ENCODE data around the gene MCF2L. TPM values are rescaled to one million over a fixed set of nuclear protein-coding genes. Genes with fewer than 3 reads are reported as not detected.

MCF2L gene
- polyA plus RNA-seq, 2 of the 4 experiments (the other 2 are of a cell fraction) = 0.36 to 0.92 TPM

- Histone ChIP-seq H3K4me1 (no peaks in the 10 kb centered on the region), H3K9me3 (no peaks in the 10 kb centered on the region; the same call in 2 of the 3 replicates), H3K4me2 (no peak overlapping the region), H3K4me3 (no peak overlapping the region), H3K27ac (no peak overlapping the region)
- POLR2A ChIA-PET = no interaction called here
- CTCF ChIA-PET = interaction anchor here (1.3 kb wide), 1 partner anchor 12 kb away, joined by 3 read pairs; no protein-coding TSS in a partner anchor
- ATAC-seq (no peak), FAIRE-seq (no peak), DNase-seq (ENCODE audit: low read depth in 1 of 2, low spot score in 1 of 2) (no peak)
- 78% methylated on average over 12 of the region's 22 CpGs for WGBS (ENCODE audit: missing lambda C conversion rate)
- TF ChIP-seq TFCP2L1 (CRISPR knock-in tag; IDR thresholded peaks at IDR 0.05) (no peak), EHMT2 (IDR thresholded peaks at IDR 0.05; ENCODE audit: low read depth) (no peak), TP53 (CRISPR knock-in tag; IDR thresholded peaks at IDR 0.05) (no peak), EHF (CRISPR knock-in tag; IDR thresholded peaks at IDR 0.05) (no peak), ELK1 (IDR thresholded peaks at IDR 0.05; ENCODE audit: low read depth, low read length) (no peak), PBX3 (IDR thresholded peaks at IDR 0.05) (no peak), PHF8 (IDR thresholded peaks at IDR 0.05; ENCODE audit: borderline replicate concordance, low read depth) (no peak)
These were observed 94.1 kb downstream of the MCF2L start for GRCh38 chr13:113063091-113063491.

GRCh38 chr13:113064000-113064533 lies 95.1 kb downstream of the MCF2L start:
- DNase-seq (ENCODE audit: low read depth in 1 of 2, low spot score in 1 of 2) (no peak), ATAC-seq (no peak; a peak in 1 of 6 replicates), FAIRE-seq (no peak)
- H3K4me2 ChIP-seq = no peak overlapping the region
- ChIA-PET POLR2A (no interaction called here), CTCF (interaction anchor here (1.3 kb wide), 1 partner anchor 13 kb away, joined by 3 read pairs; no protein-coding TSS in a partner anchor)
- no peaks in the 10 kb centered on the region for H3K4me1 ChIP-seq
- H3K9me3 ChIP-seq = no peaks in the 10 kb centered on the region
- H3K4me3 ChIP-seq = no peak overlapping the region
- WGBS (ENCODE audit: missing lambda C conversion rate) = 68% methylated on average over 21 of the region's 29 CpGs
- no peak overlapping the region for H3K27ac ChIP-seq
- TF ChIP-seq ZFP36 (IDR thresholded peaks at IDR 0.05; ENCODE audit: borderline replicate concordance, partially characterized antibody) = no peak
- TF ChIP-seq SMC3 (IDR thresholded peaks at IDR 0.05) = no peak
- no peak for TF ChIP-seq BHLHE40 (IDR thresholded peaks at IDR 0.05; ENCODE audit: low read depth, low read length)
- TF ChIP-seq JUNB (IDR thresholded peaks at IDR 0.05) = no peak
- TF ChIP-seq PHF8 (IDR thresholded peaks at IDR 0.05; ENCODE audit: borderline replicate concordance, low read depth) = no peak
- no peak for TF ChIP-seq ELK1 (IDR thresholded peaks at IDR 0.05; ENCODE audit: low read depth, low read length)
- TF ChIP-seq HDAC2 (IDR thresholded peaks at IDR 0.05) = no peak
- TF ChIP-seq RCOR1 (IDR thresholded peaks at IDR 0.05; ENCODE audit: low read depth, low read length) = no peak
- TF ChIP-seq CEBPB (IDR thresholded peaks at IDR 0.05) = no peak
- TF ChIP-seq FOSB (CRISPR knock-in tag; IDR thresholded peaks at IDR 0.05) = no peak
- no peak for TF ChIP-seq CBX8 (IDR thresholded peaks at IDR 0.05)
- no peak for TF ChIP-seq NFE2L2 (conservative IDR thresholded peaks at IDR 0.05; ENCODE audit: low read length)

GRCh38 chr13:113064534-113065405 lies 95.8 kb downstream of the MCF2L start:
- peak; percentile 7 to 38 for DNase-seq (ENCODE audit: low read depth in 1 of 2, low spot score in 1 of 2)
- TF ChIP-seq USF2 (IDR thresholded peaks at IDR 0.05) = no peak
- TF ChIP-seq BHLHE40 (IDR thresholded peaks at IDR 0.05; ENCODE audit: low read depth, low read length) = no peak
- no peak for TF ChIP-seq NFE2L2 (conservative IDR thresholded peaks at IDR 0.05; ENCODE audit: low read length)
- TF ChIP-seq ZFP36 (IDR thresholded peaks at IDR 0.05; ENCODE audit: borderline replicate concordance, partially characterized antibody) = no peak
- TF ChIP-seq REST (IDR thresholded peaks at IDR 0.05) = no peak
- no peak for TF ChIP-seq RCOR1 (IDR thresholded peaks at IDR 0.05; ENCODE audit: low read depth, low read length)
- no peak for TF ChIP-seq SMC3 (IDR thresholded peaks at IDR 0.05)
- TF ChIP-seq HMGXB4 (CRISPR knock-in tag; IDR thresholded peaks at IDR 0.05; ENCODE audit: borderline replicate concordance) = no peak
- no peak for TF ChIP-seq ZC3H11A (IDR thresholded peaks at IDR 0.05)
- no peak for FAIRE-seq
- no peak overlapping the region for H3K27ac ChIP-seq
- 60% methylated on average over 31 of the region's 41 CpGs for WGBS (ENCODE audit: missing lambda C conversion rate)
- no peaks in the 10 kb centered on the region for H3K9me3 ChIP-seq
- ChIA-PET CTCF (no interaction called here), POLR2A (no interaction called here)
- H3K4me2 ChIP-seq = no peak overlapping the region
- peak; percentile 23 to 52; a peak in 3 of 6 replicates for ATAC-seq
- no peak overlapping the region for H3K4me3 ChIP-seq
- H3K4me1 ChIP-seq = no peaks in the 10 kb centered on the region

Measured in A549 (cell line).